A673 (cell line): ENCODE data around the gene PIGH. TPM values are rescaled to one million over a fixed set of nuclear protein-coding genes. Genes with fewer than 3 reads are reported as not detected.
"Not testable (repeated sequence)": the region's sequence is repeated elsewhere in the genome, so short reads cannot be mapped to it uniquely, and the experiment has no call there.

Experiments
- BruUV-seq: library from RNA; stranded (reverse); fragments of 400-500 nt; replicated peaks from 2 replicates; lab custom pipeline; 2021; lab: Mats Ljungman, UMichigan
- CTCF ChIA-PET: fragments of 300-600 bp; sonication (Branson Sonifier 250); formaldehyde crosslinking; loops from one replicate; lab custom pipeline; 2022; ENCODE audit warnings: antibody characterized with exemption; lab: Charles Lee
- POLR2A ChIA-PET: fragments of 300-600 bp; sonication (Branson Sonifier 250); formaldehyde crosslinking; loops from one replicate; lab custom pipeline; 2022; ENCODE audit warnings: antibody characterized with exemption; ENCODE audit not compliant: low non-redundant PET; lab: Charles Lee
- DNase-seq: peaks from one replicate; pipeline ENCODE4 v3.0.0-alpha.2; 2015; ENCODE audit warnings: low spot score
- H3K27ac ChIP-seq: fragments of 200-600 bp; sonication (generic); 2 replicates; pipeline ENCODE4 v1.5.1; 2016; ENCODE audit warnings: mixed run types, low read depth, mild to moderate bottlenecking, mixed read lengths, antibody characterized with exemption, low read length; ENCODE audit not compliant: poor library complexity, severe bottlenecking
- H3K27me3 ChIP-seq: fragments of 200-600 bp; sonication (generic); replicated peaks from 2 replicates; pipeline ENCODE4 v1.6.1; 2017; ENCODE audit warnings: mixed run types, low read depth, mild to moderate bottlenecking, mixed read lengths, antibody characterized with exemption, low read length; ENCODE audit not compliant: insufficient read depth, poor library complexity
- H3K36me3 ChIP-seq: fragments of 200-600 bp; sonication (generic); 2 replicates; pipeline ENCODE4 v1.6.1; 2016; ENCODE audit warnings: mixed run types, mild to moderate bottlenecking, mixed read lengths, antibody characterized with exemption, low read length; ENCODE audit not compliant: insufficient read depth, poor library complexity, severe bottlenecking
- H3K4me1 ChIP-seq: fragments of 200-600 bp; sonication (generic); 2 replicates; pipeline ENCODE4 v1.6.1; 2017; ENCODE audit warnings: mixed run types, mild to moderate bottlenecking, mixed read lengths, antibody characterized with exemption, low read length; ENCODE audit not compliant: insufficient read depth, poor library complexity, severe bottlenecking
- H3K4me3 ChIP-seq: fragments of 200-600 bp; sonication (generic); 2 replicates; pipeline ENCODE4 v1.5.1; 2016; ENCODE audit warnings: low read depth, mixed run types, mild to moderate bottlenecking, mixed read lengths, low read length; ENCODE audit not compliant: poor library complexity, severe bottlenecking
- H3K9me3 ChIP-seq: fragments of 200-600 bp; sonication (generic); 2 replicates; pipeline ENCODE4 v1.6.1; 2016; ENCODE audit warnings: mixed run types, low read depth, mild to moderate bottlenecking, mixed read lengths, antibody characterized with exemption, low read length; ENCODE audit not compliant: poor library complexity, severe bottlenecking
- CTCF ChIP-seq: fragments of 300-800, 200-600 bp; sonication (generic); conservative IDR thresholded peaks from 2 replicates; pipeline ENCODE4 v1.5.1; 2017; ENCODE audit warnings: low read depth, mild to moderate bottlenecking, antibody characterized with exemption, low read length, moderate library complexity, mixed read lengths
- EZH2 ChIP-seq: fragments of 200-600 bp; sonication (generic); IDR thresholded peaks from 2 replicates; pipeline ENCODE4 v1.6.1; 2017; ENCODE audit warnings: borderline replicate concordance, low read depth, mild to moderate bottlenecking, mixed read lengths, antibody characterized with exemption, low read length; ENCODE audit not compliant: poor library complexity, severe bottlenecking
- intact Hi-C: fragments of 100-400 bp; cut with micrococcal nuclease; formaldehyde crosslinking; loops from one replicate; pipeline ENCODE4 v1.10.0; 2022; ENCODE audit not compliant: unreplicated experiment
- total RNA-seq: library from RNA; stranded (reverse); gene quantifications from 2 replicates; pipeline ENCODE4 v1.2.3, GENCODE V29; 2021

The PIGH gene
- total RNA-seq, 1 experiment from 2014 or later: 25.7 TPM

GRCh38 chr14:67633451-67634147 lies 33.5 kb upstream of the PIGH start:
- H3K27me3 ChIP-seq: no peaks in the 10 kb centered on the region
- intact Hi-C loops: no loop called here
- H3K36me3 ChIP-seq: no peaks in the 10 kb centered on the region
- no peak overlapping the region for H3K4me3 ChIP-seq
- H3K9me3 ChIP-seq: no peaks in the 10 kb centered on the region
- ChIA-PET POLR2A (no interaction called here), CTCF (no interaction called here)
- H3K4me1 ChIP-seq: peaks cover 10% of the 10 kb centered on the region
- DNase-seq: no peak
- TF ChIP-seq EZH2: no peak
- H3K27ac ChIP-seq: no peak overlapping the region
- no TSS peak for BruUV-seq

- Histone ChIP-seq H3K27me3 (no peaks in the 10 kb centered on the region), H3K36me3 (no peaks in the 10 kb centered on the region), H3K4me1 (peaks cover 1% of the 10 kb centered on the region), H3K27ac (no peak overlapping the region), H3K9me3 (no peaks in the 10 kb centered on the region), H3K4me3 (no peak overlapping the region)
- DNase-seq: no peak
- no TSS peak for BruUV-seq
- CTCF ChIA-PET: no interaction called here
- POLR2A ChIA-PET: interaction anchor here (0.5 kb wide), 1 partner anchor 30 kb away, joined by 17 read pairs; no protein-coding TSS in a partner anchor
- no peak for TF ChIP-seq EZH2
- intact Hi-C loops: no loop called here
Observed at GRCh38 chr14:67630938-67631337, 30.9 kb upstream of the PIGH start.

DNA sequence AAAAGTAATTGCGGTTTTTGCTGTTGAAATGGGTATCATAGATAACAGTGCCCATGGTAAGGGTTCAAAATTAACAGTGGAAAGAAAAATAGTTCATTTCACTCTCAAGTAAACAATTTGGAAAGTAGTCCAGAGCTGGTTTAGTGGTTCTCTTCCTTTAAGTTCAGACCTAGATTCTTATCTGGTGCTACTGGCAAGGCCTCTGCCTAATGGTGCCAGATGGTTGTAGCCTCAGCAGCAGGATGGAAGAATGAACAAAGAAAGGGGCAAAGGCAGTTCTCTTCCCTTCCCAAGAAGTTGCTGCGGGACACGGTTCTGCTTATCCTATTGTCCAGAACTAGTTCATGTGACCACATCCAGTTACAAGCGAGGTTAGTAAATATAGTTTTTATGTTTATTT lies 30.1 kb upstream of the PIGH start:
- intact Hi-C loops: no loop called here
- POLR2A ChIA-PET: no interaction called here
- no TSS peak for BruUV-seq
- H3K4me1 ChIP-seq: no peaks in the 10 kb centered on the region
- H3K36me3 ChIP-seq: no peaks in the 10 kb centered on the region
- no peak overlapping the region for H3K4me3 ChIP-seq
- DNase-seq: no peak
- CTCF ChIA-PET: no interaction called here
- H3K9me3 ChIP-seq: no peaks in the 10 kb centered on the region
- no peaks in the 10 kb centered on the region for H3K27me3 ChIP-seq
- H3K27ac ChIP-seq: no peak overlapping the region
- no peak for TF ChIP-seq CTCF
- TF ChIP-seq EZH2: no peak

DNA sequence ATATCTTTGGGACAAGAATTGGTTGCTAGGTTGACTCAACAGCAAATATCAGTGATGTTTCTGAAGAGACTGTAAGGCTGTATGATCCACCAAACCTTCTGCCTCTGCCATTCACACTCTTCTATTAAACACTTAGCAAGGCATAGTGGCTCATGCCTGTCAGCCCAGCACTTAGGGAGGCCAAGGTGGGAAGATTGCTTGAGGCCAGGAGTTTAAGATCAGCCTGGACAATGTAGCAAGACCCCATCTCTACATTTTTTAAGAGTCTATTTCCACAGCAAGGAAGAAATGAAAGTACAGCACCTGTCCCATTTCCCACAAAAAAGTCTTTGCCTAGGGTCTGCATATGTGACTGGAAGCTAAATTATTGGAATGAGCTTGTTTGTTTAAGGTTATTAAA lies 27.5 kb upstream of the PIGH start:
- intact Hi-C loops: no loop called here
- ChIA-PET POLR2A (interaction anchor here (0.5 kb wide), 1 partner anchor 8 kb away, joined by 3 read pairs; no protein-coding TSS in a partner anchor), CTCF (no interaction called here)
- Histone ChIP-seq H3K27me3 (no peaks in the 10 kb centered on the region), H3K9me3 (no peaks in the 10 kb centered on the region), H3K4me1 (peaks cover 9% of the 10 kb centered on the region), H3K27ac (no peak overlapping the region), H3K36me3 (no peaks in the 10 kb centered on the region), H3K4me3 (no peak overlapping the region)
- TF ChIP-seq CTCF (no peak), EZH2 (no peak)
- BruUV-seq: no TSS peak
- DNase-seq: no peak

DNA sequence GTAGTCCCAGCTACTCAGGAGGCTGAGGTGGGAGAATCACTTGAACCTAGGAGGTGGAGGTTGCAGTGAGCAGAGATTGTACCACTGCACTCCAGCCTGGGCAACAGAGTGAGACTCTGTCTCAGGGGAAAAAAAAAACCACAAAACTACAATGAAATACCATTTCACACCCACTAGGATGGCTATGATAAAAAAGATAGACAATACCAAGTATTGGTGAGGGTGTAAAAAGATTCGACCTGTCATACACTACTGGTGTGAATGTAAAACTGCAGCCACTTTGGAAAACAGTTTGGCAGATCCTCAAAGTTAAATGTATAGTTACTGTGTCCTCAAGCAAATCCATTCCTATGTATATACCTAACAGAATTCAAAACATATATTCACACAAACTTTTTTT lies 26.1 kb upstream of the PIGH start:
- BruUV-seq, H3K27ac ChIP-seq, CTCF ChIA-PET, H3K4me3 ChIP-seq, H3K9me3 ChIP-seq, DNase-seq, H3K27me3 ChIP-seq, POLR2A ChIA-PET, intact Hi-C loops, H3K36me3 ChIP-seq: not testable (repeated sequence)
- peaks cover 16% of the 10 kb centered on the region for H3K4me1 ChIP-seq
